K562 (cell line): ENCODE results near the gene INPP5K. TPM values are rescaled to one million over a fixed set of nuclear protein-coding genes. Genes with fewer than 3 reads are reported as not detected.

Source experiments
- CHD7 ChIP-seq: fragments of 200-600 bp; sonication (generic); IDR thresholded peaks from one replicate; pipeline ENCODE4 v1.6.1; 2012; ENCODE audit warnings: mild to moderate bottlenecking, low read depth, low read length, inconsistent platforms
- EGR1 ChIP-seq: fragments of 450-650 bp; conservative IDR thresholded peaks from 2 replicates; pipeline ENCODE4 v1.6.1; 2017; ENCODE audit warnings: mild to moderate bottlenecking
- GMEB1 ChIP-seq: fragments of 250-450 bp; sonication (Bioruptor Pico); IDR thresholded peaks from 2 replicates; pipeline ENCODE4 v1.4.0; 2020; ENCODE audit warnings: mild to moderate bottlenecking
- TAL1 ChIP-seq: fragments of 450-650 bp; IDR thresholded peaks from 2 replicates; pipeline ENCODE4 v1.6.1; 2016; ENCODE audit warnings: mild to moderate bottlenecking
- ZNF239 ChIP-seq: fragments of 250-450 bp; sonication (Bioruptor Pico); IDR thresholded peaks from 2 replicates; pipeline ENCODE4 v1.4.0; 2020; ENCODE audit warnings: mild to moderate bottlenecking
- ZNF696 ChIP-seq: fragments of 250-450 bp; sonication (Bioruptor Pico); conservative IDR thresholded peaks from 2 replicates; pipeline ENCODE4 v1.4.0; 2020; ENCODE audit warnings: mild to moderate bottlenecking, moderate library complexity
- polyA plus RNA-seq, 8 experiments: library from polyadenylated mRNA; depleted of rRNA in 4 of 8; stranded (reverse) in 5 of 8; unstranded in 3 of 8; fragments of >200 nt; fragmentation: Nextera tagmentation in 2 of 8; fragmentation: Illumina TruSeq in 1 of 8; extraction: Ambion mirVana in 2 of 8; extraction: Trizol in 1 of 8; gene quantifications; 2 replicates each; pipeline versions ENCODE4 v1.2.1 to v1.2.3, GENCODE V29; 2011 to 2014; ENCODE audit warnings: inconsistent platforms in 1 of 8, missing spikeins in 1 of 8
- total RNA-seq, 7 experiments: library from RNA; depleted of rRNA in 6 of 7; stranded (reverse); fragments of >200 nt in 6 of 7; fragmentation: Illumina TruSeq in 2 of 7; extraction: Trizol in 2 of 7; gene quantifications; 2 replicates each; pipeline versions ENCODE4 v1.2.1 to v1.2.3, GENCODE V29; 2011 to 2021; ENCODE audit warnings: low replicate concordance in 1 of 7

The INPP5K gene
- total and polyA plus RNA-seq, 9 of the 15 experiments (the other 6 are each of a cell fraction or from before 2014, with no cell fraction given) = 0.63 to 15.1 (median 10.1) TPM

GRCh38 chr17:1469231-1469852, 47.1 kb downstream of the INPP5K start (continued):
- TF ChIP-seq CHD7 (peak; percentile 95), ZNF239 (CRISPR knock-in tag) (no peak), ZNF696 (no peak), EGR1 (no peak), TAL1 (no peak), GMEB1 (CRISPR knock-in tag) (no peak)
